Right lobe of liver (tissue), 4 donors: ENCODE measurements around the gene ALK.

Experiments used
- CTCF ChIP-seq, 4 donors: fragments of 200-600 bp in 3 of 4; fragments of 450-650 bp in 1 of 4; IDR thresholded peaks; one replicate each; pipeline versions ENCODE4 v1.5.1 to v1.8.0; 2016 to 2022; ENCODE audit warnings: antibody characterized with exemption in 4 of 4, mild to moderate bottlenecking in 2 of 4
- POLR2A ChIP-seq: fragments of 450-650 bp; IDR thresholded peaks from one replicate; pipeline ENCODE4 v1.6.1; 2017; ENCODE audit warnings: antibody characterized with exemption, mild to moderate bottlenecking
- donor health status: DM: no; HTN: no; CAD: no.
- donor health status: DM: no; HTN: no; CAD: no.
- donor health status: DM: no; HTN: yes; CAD: no.

GRCh38 chr2:29527947-29528346 is 393.4 kb downstream of the ALK start:
- no peak for TF ChIP-seq CTCF (IDR thresholded peaks at IDR 0.05)
- TF ChIP-seq POLR2A: no peak
